Measurements from ENCODE around the gene RAB5A.
A peak's percentile ranks its signal among the peaks of the same experiment; 100 is the strongest.
"Not testable (repeated sequence)": the region's sequence is repeated elsewhere in the genome, so short reads cannot be mapped to it uniquely, and the experiment has no call there.

RAB5A gene

DNA sequence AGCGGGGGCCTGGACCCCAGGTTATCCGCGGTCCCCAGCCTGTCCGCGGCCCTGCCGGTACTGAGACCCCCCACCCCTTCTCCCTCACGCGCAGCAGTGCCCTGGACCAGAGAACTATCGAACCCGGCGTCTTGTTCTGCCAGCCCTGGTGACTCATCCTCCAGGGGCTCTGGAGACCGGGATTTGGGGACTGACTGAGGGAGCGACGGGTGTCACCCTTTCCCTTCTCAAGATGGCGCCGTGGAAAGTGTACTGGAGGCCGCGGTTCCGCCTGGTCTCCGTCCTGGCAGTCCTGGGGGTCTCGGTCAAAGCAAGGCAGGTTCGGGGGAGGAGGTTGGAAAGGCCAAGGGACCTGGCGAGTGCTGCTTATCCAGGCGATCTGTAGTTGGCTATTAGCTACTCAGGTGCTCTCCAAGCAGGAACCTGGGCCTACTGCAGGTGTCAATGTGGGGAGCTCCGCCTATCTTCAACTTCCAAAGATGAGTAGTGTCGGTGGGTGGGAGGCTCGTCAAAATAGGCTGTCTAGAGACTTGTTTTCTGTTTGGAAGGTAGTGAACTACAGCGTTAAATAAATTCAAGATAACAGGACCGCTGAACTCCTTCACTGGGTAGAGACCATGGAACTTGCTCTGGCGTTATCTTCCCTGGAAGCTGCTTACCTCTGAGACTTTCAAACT is 790 bp downstream of the RAB5A start:
- peak; percentile 74 for DNase-seq (ENCODE audit: low read depth)

DNA sequence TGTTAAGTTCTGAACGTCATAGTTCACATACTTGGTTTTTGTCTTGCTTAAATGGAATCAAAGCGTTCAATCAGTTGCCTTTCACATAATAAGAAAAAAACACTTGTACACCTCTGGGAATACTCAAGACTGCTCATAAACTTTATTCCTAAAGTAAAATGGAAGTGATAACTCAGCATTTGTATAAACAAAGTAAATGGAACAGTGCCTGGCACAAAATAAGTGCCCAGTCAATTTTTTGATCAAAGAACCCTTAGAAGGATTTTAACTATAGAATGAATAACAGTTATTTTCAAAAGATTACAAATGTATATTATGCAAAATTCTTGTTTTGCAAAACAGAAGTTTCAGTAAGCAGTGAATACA is 1.3 kb downstream of the RAB5A start:
- DNase-seq (ENCODE audit: low read depth): no peak

DNA sequence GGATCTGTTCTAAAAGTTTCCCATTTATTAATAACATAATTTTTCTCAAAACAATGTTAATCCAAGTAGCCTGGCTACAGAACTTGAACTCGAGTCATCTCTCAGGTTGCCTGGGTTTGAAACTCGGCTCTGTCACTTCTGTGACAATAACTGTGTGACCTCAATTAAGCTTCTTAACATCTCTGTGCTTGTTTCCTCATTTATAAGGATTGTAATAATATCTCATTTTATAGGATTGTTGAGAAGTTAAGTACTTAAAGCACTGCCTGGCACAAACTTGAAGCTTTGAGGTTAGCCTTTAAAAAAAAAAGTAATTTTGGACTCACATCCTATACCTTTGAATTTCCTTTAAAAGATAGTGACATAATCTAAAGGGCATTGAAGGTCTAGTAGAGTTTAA is 3.4 kb downstream of the RAB5A start:
- no peak for DNase-seq (ENCODE audit: low read depth)

GRCh38 chr3:19954676-19955075 is 7.8 kb downstream of the RAB5A start:
- DNase-seq (ENCODE audit: low read depth): no peak

DNA sequence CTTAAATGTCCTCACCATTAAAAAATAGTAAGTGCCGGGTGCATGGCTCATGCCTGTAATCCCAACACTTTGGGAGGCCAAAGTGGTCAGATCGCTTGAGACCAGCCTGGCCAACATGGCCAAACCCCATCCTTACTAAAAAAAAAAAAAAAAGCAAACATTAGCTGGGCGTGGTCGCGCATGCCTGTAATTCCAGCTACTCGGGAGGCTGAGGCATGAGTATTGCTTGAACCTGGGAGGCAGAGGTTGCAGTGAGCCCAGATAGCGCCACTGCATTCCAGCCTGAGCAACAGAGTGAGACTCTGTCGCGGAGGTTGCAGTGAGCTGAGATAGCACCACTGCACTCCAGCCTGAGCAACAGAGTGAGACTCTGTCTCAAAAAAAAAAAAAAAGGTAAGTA is 10.5 kb downstream of the RAB5A start:
- DNase-seq (ENCODE audit: low read depth): not testable (repeated sequence)

GRCh38 chr3:19959505-19959904 is 12.6 kb downstream of the RAB5A start:
- no peak for DNase-seq (ENCODE audit: low read depth)

DNA sequence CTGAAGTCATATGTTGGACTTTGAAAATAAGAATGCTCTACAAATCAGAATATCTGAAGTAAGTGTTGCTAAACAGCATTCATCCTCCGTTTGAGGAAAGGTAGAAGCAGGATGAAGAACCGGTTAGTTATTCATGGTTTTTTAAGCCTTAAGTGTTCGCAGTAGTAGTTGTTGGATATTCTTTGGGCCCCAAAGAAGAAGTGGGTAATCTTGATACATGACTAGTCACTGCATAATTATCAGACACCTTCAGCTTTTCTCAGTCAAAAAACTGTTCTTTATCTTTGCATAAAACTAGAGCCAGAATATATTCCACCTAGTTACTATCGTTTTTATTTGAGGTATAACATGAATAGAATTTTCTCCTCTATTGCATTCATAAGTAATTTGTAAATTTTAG is 13.8 kb downstream of the RAB5A start:
- no peak for DNase-seq (ENCODE audit: low read depth)

DNA sequence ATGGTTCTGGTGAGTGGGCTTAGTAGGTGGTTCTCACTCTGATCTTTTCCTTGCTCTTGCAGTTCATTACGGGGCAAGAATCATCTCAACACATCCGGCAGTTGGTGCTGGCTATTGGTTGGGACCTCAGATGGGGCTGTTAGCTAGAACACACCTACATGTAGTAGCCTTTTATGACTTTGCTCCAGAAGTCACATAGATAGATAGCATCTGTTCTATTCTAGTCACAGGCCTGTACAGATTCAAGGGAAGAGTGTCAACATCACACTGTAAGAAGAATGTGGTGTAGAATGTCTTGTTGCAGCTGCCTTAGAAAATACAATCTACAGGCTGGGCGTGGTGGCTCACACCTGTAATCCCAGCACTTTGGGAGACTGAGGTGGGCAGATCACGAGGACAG is 15.1 kb downstream of the RAB5A start:
- DNase-seq (ENCODE audit: low read depth): no peak

- DNase-seq (ENCODE audit: low read depth): no peak
Measured at GRCh38 chr3:19967208-19967607, 20.3 kb downstream of the RAB5A start.

GRCh38 chr3:19967812-19968211 is 20.9 kb downstream of the RAB5A start:
- DNase-seq (ENCODE audit: low read depth): no peak

- no peak for DNase-seq (ENCODE audit: low read depth)
Measured at GRCh38 chr3:19970327-19970726, 23.4 kb downstream of the RAB5A start.

- DNase-seq (ENCODE audit: low read depth): peak; percentile 59
Measured at GRCh38 chr3:19972054-19972453, 25.2 kb downstream of the RAB5A start.

GRCh38 chr3:19988904-19989303 is 42.0 kb downstream of the RAB5A start:
- not testable (repeated sequence) for DNase-seq (ENCODE audit: low read depth)

- no peak for DNase-seq (ENCODE audit: low read depth)
Measured at GRCh38 chr3:19994796-19995195, 47.9 kb downstream of the RAB5A start.

DNA sequence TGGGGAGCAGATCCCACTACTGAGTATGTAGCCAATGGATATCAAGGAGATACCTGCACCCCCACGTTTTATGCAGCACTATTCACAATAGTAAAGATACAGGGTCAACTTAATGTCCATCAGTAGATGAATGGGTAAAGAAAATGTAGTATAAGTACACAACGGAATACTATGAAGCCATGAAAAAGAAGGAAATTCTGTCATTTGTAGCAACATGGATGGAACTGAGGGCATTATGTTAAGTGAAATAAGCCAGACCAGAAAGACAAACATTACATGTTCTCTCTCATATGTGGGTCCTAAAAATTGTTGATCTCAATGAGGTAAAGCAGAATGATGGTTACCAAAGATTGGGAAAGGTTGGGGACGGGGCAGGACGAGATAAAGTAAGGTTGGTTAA is 50.6 kb downstream of the RAB5A start:
- DNase-seq (ENCODE audit: low read depth): no peak

- no peak for DNase-seq (ENCODE audit: low read depth)
Measured at GRCh38 chr3:20001932-20002331, 55.0 kb downstream of the RAB5A start.

DNA sequence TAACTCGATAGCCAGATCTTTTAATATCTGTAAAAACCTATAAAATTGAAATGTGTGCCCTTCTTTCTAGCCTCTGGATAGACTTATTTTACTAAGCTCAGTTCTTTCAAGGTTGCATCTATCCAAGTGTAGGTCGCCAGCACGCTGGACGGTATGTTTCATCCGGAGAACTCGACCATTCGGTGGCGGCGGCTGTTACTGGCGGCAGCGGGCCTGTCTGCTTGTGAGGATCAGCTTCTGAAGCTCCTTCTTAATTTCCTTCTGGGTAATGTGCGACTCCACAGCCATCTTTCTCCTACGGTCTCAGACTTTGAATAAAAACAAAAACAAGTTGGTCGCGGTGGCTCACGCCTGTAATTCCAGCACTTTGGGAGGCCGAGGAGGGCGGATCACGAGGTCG is 61.1 kb downstream of the RAB5A start:
- no peak for DNase-seq (ENCODE audit: low read depth)

DNA sequence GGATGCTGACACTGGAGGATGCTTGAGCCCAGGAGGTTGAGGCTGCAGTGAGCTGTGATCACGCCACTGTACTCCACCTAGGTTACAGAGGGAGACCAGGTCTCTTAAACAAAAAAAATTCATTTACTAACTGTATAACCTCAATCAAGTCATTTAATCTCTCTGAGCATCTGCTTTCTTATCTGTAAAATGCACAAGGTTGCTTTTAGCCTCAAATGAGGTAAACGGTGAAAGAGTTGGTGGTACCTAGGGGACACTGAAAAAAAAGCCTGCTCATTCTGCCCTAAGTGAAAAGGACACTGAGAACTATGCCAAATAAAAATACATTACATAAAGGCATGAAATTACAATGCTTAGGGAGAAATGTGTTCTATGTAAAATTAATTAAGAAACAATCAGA is 61.7 kb downstream of the RAB5A start:
- DNase-seq (ENCODE audit: low read depth): no peak

- no peak for DNase-seq (ENCODE audit: low read depth)
Measured at GRCh38 chr3:20012164-20012563, 65.3 kb downstream of the RAB5A start, which contains the start of gene PP2D1. PP2D1 (minus strand) TSS chr3:20012264; CDS start chr3:20012072, 192 bp downstream.

GRCh38 chr3:20013396-20013795 is 66.5 kb downstream of the RAB5A start:
- no peak for DNase-seq (ENCODE audit: low read depth)

DNA sequence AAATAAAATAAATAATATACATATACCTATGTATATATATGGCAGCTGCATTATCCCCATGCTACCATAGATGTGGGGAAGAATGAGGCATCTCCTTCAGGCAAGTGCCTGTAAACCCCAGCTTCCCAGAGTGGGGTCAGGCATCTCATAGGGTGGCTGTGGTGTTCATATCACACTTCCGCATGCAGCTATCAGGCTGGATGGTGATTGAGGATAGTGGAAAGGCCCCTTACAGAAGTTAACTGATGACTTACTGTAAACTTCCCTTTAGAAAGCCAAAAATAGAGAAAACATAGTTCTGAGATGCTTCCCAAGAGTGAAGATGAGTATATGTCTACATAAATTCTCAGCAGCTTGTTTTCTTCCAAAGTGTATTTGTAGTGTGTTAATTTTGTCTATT is 68.6 kb downstream of the RAB5A start:
- no peak for DNase-seq (ENCODE audit: low read depth)

DNA sequence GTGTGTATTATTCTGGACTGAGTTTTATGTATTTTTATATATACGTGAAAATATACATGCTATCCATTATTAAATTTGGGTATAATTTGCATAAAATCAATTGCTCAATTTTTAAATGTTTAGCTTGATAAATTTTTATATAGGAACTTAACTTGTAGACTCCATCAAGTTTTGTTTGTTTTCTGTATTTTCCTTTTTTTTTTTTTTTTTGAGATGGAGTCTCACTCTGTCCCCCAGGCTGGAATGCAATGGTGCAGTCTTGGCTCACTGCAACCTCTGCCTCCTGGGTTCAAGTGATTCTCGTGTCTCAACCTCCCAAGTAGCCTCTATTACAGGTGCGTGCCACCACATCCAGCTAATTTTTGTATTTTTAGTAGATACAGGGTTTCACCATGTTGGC is 69.2 kb downstream of the RAB5A start:
- DNase-seq (ENCODE audit: low read depth): not testable (repeated sequence)

DNA sequence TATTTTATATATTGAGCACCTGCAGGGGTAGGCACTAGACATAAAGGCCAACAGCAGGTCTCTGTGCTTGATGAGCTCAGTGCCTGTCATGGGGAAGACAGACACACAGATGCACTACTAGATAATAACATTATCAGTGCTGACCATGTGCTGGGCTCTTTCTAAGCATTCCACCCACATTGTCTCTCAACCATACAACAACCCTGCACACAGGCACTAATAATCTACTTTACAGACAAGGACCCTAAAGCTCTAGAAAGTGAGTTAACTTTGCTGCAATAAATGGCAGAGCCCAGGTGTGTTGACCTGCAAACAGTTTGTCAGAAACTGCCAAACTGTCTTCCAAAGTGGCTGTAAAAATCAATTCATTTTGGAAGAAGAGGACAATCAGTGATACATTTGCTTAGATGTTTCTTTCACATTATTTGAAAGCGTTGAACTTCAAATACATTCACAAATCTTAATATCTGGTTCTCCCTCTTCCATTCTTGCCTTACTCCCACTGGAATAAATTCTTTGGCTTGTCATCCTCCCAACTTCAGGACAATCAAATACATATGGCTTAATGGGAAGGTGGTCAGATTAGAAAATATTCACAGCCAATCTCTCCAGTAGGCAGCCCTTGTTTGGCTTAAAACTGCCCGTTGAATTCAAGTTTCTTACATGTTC is 76.2 kb downstream of the RAB5A start:
- no peak for DNase-seq (ENCODE audit: low read depth)

Data from ELR (cell line).